ENCODE measurements around the gene SAMD4A.

DNA sequence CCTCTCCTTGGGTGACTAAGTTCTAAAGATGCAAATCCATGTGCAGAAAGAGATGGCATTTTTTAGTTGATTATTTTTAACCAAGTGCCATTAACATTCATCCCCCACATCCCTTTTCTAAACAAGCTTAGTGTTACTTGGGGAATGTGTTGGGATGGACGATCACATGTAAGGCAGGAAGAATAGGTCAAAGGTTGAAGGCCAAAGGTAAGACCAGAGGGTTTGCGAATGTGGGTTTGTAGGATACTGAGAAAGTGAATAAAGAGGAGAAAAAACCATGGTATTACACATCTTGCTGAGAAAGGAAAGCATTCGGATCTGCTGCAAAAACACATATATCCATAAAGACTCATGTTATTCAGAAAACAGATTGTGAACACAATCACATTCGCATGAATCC lies 224.1 kb downstream of the SAMD4A start:
- TF ChIP-seq, protein P1, sequence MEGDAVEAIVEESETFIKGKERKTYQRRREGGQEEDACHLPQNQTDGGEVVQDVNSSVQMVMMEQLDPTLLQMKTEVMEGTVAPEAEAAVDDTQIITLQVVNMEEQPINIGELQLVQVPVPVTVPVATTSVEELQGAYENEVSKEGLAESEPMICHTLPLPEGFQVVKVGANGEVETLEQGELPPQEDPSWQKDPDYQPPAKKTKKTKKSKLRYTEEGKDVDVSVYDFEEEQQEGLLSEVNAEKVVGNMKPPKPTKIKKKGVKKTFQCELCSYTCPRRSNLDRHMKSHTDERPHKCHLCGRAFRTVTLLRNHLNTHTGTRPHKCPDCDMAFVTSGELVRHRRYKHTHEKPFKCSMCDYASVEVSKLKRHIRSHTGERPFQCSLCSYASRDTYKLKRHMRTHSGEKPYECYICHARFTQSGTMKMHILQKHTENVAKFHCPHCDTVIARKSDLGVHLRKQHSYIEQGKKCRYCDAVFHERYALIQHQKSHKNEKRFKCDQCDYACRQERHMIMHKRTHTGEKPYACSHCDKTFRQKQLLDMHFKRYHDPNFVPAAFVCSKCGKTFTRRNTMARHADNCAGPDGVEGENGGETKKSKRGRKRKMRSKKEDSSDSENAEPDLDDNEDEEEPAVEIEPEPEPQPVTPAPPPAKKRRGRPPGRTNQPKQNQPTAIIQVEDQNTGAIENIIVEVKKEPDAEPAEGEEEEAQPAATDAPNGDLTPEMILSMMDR (IDR thresholded peaks at IDR 0.05), result no peak
- TF ChIP-seq POLR2A (IDR thresholded peaks at IDR 0.05), result no peak

All from tibial nerve (tissue), 3 donors.